ENCODE data around the gene TSKU. TPM values are rescaled to one million over a fixed set of nuclear protein-coding genes. Genes with fewer than 3 reads are reported as not detected.

The TSKU gene
- polyA plus RNA-seq, 3 donors, result not detected

DNA sequence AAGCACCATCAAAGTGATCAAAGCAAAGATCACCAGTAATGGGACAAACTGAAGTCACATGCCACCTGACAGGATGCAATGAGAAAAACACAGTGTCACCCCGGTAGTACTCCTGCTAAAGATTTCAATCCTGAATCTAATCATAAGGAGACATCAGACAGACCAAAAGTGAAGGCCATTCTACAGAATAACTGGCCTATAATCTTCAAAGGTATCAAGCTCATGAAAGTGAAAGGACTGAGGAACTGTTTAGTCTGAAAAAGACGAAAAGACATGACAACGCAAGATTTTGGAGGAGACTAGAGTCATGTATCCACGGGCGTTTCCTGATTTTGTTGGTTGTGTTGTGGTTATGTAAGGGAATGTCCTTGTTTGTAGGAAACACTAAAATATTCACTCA is 42.4 kb upstream of the TSKU start:
- Histone ChIP-seq H3K4me1 (ENCODE audit: control insufficient read depth in 1 of 2, insufficient read depth in 2 of 2, low read length in 2 of 2) (no peaks in the 10 kb centered on the region), H3K27ac (ENCODE audit: low read depth in 1 of 2, low read length in 2 of 2) (no peak overlapping the region), H3K27me3 (ENCODE audit: control insufficient read depth in 2 of 2, insufficient read depth in 2 of 2, low read length in 2 of 2) (no peaks in the 10 kb centered on the region), H3K9ac (ENCODE audit: insufficient read depth, low read length, poor library complexity, severe bottlenecking) (no peak overlapping the region), H4K20me1 (ENCODE audit: insufficient read depth, low read length) (no peaks in the 10 kb centered on the region), H3K4me3 (replicated peaks in 1 of 3; ENCODE audit: low read depth in 2 of 3, low read length in 3 of 3) (no peak overlapping the region), H3K4me2 (replicated peaks; ENCODE audit: extremely low read depth, low read length, poor library complexity, severe bottlenecking) (no peak overlapping the region), H2AFZ (ENCODE audit: insufficient read depth, low read depth, low read length, poor library complexity, severe bottlenecking) (no peak overlapping the region), H3K79me2 (ENCODE audit: insufficient read depth, low read length) (no peaks in the 10 kb centered on the region), H3K9me3 (replicated peaks in 1 of 2; ENCODE audit: control insufficient read depth in 1 of 2, insufficient read depth in 1 of 2, low read length in 2 of 2) (no peaks in the 10 kb centered on the region), H3K36me3 (replicated peaks in 1 of 2; ENCODE audit: control insufficient read depth in 1 of 2, insufficient read depth in 2 of 2, low read length in 2 of 2) (no peaks in the 10 kb centered on the region)
- H3K27ac Mint-ChIP-seq, result no peak overlapping the region
- no peaks in the 10 kb centered on the region for H3K9me3 Mint-ChIP-seq
- no peak overlapping the region for H3K4me3 Mint-ChIP-seq
- 54% methylated on average over 2 of the region's 5 CpGs for WGBS (ENCODE audit: insufficient coverage)
- no peaks in the 10 kb centered on the region for H3K36me3 Mint-ChIP-seq
- H3K27me3 Mint-ChIP-seq (ENCODE audit: low read depth in 3 of 3), result peaks cover 8 to 15% (median 10%) of the 10 kb centered on the region in 3 donors
- peaks cover 3% of the 10 kb centered on the region for H3K4me1 Mint-ChIP-seq
- TF ChIP-seq, protein P1, sequence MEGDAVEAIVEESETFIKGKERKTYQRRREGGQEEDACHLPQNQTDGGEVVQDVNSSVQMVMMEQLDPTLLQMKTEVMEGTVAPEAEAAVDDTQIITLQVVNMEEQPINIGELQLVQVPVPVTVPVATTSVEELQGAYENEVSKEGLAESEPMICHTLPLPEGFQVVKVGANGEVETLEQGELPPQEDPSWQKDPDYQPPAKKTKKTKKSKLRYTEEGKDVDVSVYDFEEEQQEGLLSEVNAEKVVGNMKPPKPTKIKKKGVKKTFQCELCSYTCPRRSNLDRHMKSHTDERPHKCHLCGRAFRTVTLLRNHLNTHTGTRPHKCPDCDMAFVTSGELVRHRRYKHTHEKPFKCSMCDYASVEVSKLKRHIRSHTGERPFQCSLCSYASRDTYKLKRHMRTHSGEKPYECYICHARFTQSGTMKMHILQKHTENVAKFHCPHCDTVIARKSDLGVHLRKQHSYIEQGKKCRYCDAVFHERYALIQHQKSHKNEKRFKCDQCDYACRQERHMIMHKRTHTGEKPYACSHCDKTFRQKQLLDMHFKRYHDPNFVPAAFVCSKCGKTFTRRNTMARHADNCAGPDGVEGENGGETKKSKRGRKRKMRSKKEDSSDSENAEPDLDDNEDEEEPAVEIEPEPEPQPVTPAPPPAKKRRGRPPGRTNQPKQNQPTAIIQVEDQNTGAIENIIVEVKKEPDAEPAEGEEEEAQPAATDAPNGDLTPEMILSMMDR (IDR thresholded peaks at IDR 0.05), result no peak
- no peak for DNase-seq
- intact Hi-C loops (cut with micrococcal nuclease), result no loop called here

DNA sequence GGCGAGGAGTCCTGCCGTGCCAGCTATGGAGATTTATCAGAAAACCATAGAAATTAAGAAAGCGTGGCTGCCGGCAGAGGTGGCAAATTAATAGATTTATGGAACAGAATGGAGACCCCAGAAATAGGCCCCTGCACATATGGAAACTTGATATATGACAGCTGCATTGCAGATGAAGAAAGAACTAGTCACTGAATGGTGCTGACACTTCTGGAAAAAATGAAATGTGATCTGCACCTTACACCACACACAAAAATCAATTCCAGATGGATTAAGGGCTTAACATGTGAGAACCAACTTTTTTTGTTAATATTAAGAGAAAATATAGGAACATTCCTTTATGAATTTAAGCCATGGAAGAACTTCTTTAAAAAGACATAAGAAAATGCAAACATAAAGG is 40.3 kb upstream of the TSKU start:
- Mint-ChIP-seq H3K36me3 (no peaks in the 10 kb centered on the region), H3K4me3 (no peak overlapping the region), H3K27ac (no peak overlapping the region), H3K27me3 (ENCODE audit: low read depth in 3 of 3) (peaks cover 10 to 16% (median 14%) of the 10 kb centered on the region in 3 donors), H3K9me3 (no peaks in the 10 kb centered on the region), H3K4me1 (peaks cover 3% of the 10 kb centered on the region)
- H3K4me2 ChIP-seq (replicated peaks; ENCODE audit: extremely low read depth, low read length, poor library complexity, severe bottlenecking), result no peak overlapping the region
- no peak for DNase-seq
- 90% methylated on average over 4 of the region's 4 CpGs for WGBS (ENCODE audit: insufficient coverage)
- H3K4me1 ChIP-seq (ENCODE audit: control insufficient read depth in 1 of 2, insufficient read depth in 2 of 2, low read length in 2 of 2), result no peaks in the 10 kb centered on the region
- H3K79me2 ChIP-seq (ENCODE audit: insufficient read depth, low read length), result no peaks in the 10 kb centered on the region
- TF ChIP-seq, protein P1 (IDR thresholded peaks at IDR 0.05), result no peak
- H3K9ac ChIP-seq (ENCODE audit: insufficient read depth, low read length, poor library complexity, severe bottlenecking), result no peak overlapping the region
- H4K20me1 ChIP-seq (ENCODE audit: insufficient read depth, low read length), result no peaks in the 10 kb centered on the region
- H3K36me3 ChIP-seq (replicated peaks in 1 of 2; ENCODE audit: control insufficient read depth in 1 of 2, insufficient read depth in 2 of 2, low read length in 2 of 2), result no peaks in the 10 kb centered on the region
- H3K27me3 ChIP-seq (ENCODE audit: control insufficient read depth in 2 of 2, insufficient read depth in 2 of 2, low read length in 2 of 2), result no peaks in the 10 kb centered on the region
- no peak overlapping the region for H3K27ac ChIP-seq (ENCODE audit: low read depth in 1 of 2, low read length in 2 of 2)
- H3K9me3 ChIP-seq (replicated peaks in 1 of 2; ENCODE audit: control insufficient read depth in 1 of 2, insufficient read depth in 1 of 2, low read length in 2 of 2), result no peaks in the 10 kb centered on the region
- H3K4me3 ChIP-seq (replicated peaks in 1 of 3; ENCODE audit: low read depth in 2 of 3, low read length in 3 of 3), result no peak overlapping the region
- no peak overlapping the region for H2AFZ ChIP-seq (ENCODE audit: insufficient read depth, low read depth, low read length, poor library complexity, severe bottlenecking)
- intact Hi-C loops (cut with micrococcal nuclease), result no loop called here

Measured in CD14-positive monocyte (primary cell).